HFF-Myc (cell line): ENCODE measurements around the gene RAD51B.

ENCODE experiments used
- DNase-seq: peaks from one replicate; pipeline ENCODE4 v3.0.0-alpha.2; 2011; ENCODE audit warnings: low read depth; ENCODE audit errors: extremely low read depth
- H3K4me3 ChIP-seq: replicated peaks from 2 replicates; pipeline ENCODE4 v1.5.1; 2011; ENCODE audit warnings: low read depth, mild to moderate bottlenecking, control low read depth, low read length
- CTCF ChIP-seq: IDR thresholded peaks from 2 replicates; pipeline ENCODE4 v1.5.1; 2012; ENCODE audit warnings: mild to moderate bottlenecking, low read depth, low read length, control low read depth; ENCODE audit errors: missing control alignments

RAD51B gene

GRCh38 chr14:68106456-68106855 lies 286.9 kb downstream of the RAD51B start:
- TF ChIP-seq CTCF = no peak
- DNase-seq = no peak
- H3K4me3 ChIP-seq = no peak overlapping the region

GRCh38 chr14:68106905-68107304 lies 287.3 kb downstream of the RAD51B start:
- no peak overlapping the region for H3K4me3 ChIP-seq
- no peak for TF ChIP-seq CTCF
- no peak for DNase-seq

GRCh38 chr14:68109132-68109900 lies 289.7 kb downstream of the RAD51B start:
- DNase-seq = peak; percentile 92
- H3K4me3 ChIP-seq = no peak overlapping the region
- TF ChIP-seq CTCF = no peak

GRCh38 chr14:68111097-68111852 lies 291.7 kb downstream of the RAD51B start:
- TF ChIP-seq CTCF = no peak
- DNase-seq = no peak
- H3K4me3 ChIP-seq = no peak overlapping the region

GRCh38 chr14:68111853-68112270 lies 292.3 kb downstream of the RAD51B start:
- no peak overlapping the region for H3K4me3 ChIP-seq
- DNase-seq = no peak

GRCh38 chr14:68112442-68112841 lies 292.9 kb downstream of the RAD51B start:
- no peak for TF ChIP-seq CTCF

More at GRCh38 chr14:68111853-68112270, 292.3 kb downstream of the RAD51B start:
- no peak for TF ChIP-seq CTCF

More at GRCh38 chr14:68112442-68112841, 292.9 kb downstream of the RAD51B start:
- H3K4me3 ChIP-seq = no peak overlapping the region
- no peak for DNase-seq
